ENCODE measurements around the gene RXRG.
A peak's percentile ranks its signal among the peaks of the same experiment; 100 is the strongest.

RXRG gene

DNA sequence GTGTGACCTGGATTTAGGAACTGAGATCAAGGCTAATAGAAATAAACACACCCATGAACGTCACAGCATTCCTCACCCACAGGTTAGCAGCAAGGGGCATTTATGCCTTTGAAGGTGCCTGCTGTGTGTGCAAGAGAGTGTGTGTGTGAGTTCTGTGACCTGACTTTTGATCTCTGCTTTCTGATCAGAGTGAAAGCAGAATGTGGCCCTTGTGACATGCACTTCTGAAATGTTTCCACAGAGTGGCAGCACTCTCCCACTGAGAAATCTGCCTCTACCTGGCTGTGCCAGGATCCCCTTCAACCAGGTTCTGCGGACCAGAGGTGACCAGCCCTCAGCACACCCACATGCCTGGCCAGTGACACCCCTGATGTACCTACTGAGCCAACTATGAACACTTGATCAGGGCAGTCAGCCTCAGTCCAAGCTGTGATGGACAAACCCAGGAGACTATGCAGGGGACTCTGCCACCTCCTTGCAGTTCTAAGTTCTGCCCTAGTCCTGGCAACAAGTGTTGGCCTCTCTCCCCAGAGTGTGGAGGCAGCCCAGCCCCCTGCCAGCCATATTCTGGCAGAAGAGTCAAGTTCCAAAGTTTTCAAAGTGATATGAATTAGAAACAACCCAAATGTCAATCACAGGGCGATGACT, 41.0 kb downstream of the RXRG start:
- peak; percentile 91 for TF ChIP-seq CTCF (IDR thresholded peaks at IDR 0.05; ENCODE audit: insufficient read depth, missing control alignments)
- peak; percentile 68 for FAIRE-seq
- no peak for DNase-seq (ENCODE audit: insufficient read length, low spot score)

- no peak for TF ChIP-seq CTCF (IDR thresholded peaks at IDR 0.05; ENCODE audit: insufficient read depth, missing control alignments)
- DNase-seq (ENCODE audit: insufficient read length, low spot score) (no peak), FAIRE-seq (no peak)
Observed at GRCh38 chr1:165402517-165403111, 42.3 kb downstream of the RXRG start.

DNA sequence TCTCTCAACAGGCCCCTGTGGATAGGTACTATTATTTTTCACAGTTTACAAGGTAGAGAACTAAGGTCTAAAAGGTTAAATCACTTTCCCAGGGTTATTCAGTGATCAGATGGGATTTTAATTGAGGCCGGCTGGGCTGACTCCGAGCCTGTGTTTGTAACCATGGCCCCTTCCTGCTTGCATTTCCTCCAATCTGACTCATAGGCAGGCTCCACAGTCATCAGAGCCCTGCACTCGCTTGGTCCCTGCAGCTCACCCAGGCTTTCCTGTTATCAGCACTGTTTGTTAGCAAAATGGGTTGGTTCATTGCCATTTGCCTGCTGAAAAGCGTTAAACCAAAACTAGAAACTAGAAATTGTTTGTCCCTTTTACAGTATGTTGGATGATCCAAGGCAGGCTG, 47.0 kb downstream of the RXRG start:
- FAIRE-seq = no peak
- no peak for TF ChIP-seq CTCF (IDR thresholded peaks at IDR 0.05; ENCODE audit: insufficient read depth, missing control alignments)
- no peak for DNase-seq (ENCODE audit: insufficient read length, low spot score)

DNA sequence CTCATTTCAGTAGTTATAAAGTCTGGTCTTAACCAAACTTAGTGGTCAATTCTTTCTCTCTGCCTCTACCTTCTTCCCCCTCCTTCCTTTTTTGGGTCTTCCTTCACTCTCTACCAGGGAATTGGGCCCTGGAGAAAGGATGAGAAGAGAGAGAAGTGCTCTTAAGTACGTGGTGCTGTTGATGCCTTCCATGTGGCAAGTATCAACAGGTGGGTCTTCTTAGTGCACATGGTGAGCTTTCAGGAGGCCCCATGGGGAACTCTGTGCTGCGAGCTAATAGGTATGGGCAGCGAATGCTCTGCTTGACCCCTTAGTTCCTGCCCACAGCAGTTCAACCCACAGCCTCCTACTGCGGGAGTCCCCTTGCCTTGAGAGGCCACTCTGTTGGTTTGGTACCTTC, 49.0 kb downstream of the RXRG start:
- no peak for TF ChIP-seq CTCF (IDR thresholded peaks at IDR 0.05; ENCODE audit: insufficient read depth, missing control alignments)
- FAIRE-seq (no peak), DNase-seq (ENCODE audit: insufficient read length, low spot score) (no peak)

- TF ChIP-seq CTCF (IDR thresholded peaks at IDR 0.05; ENCODE audit: insufficient read depth, missing control alignments) = no peak
- FAIRE-seq (no peak), DNase-seq (ENCODE audit: insufficient read length, low spot score) (no peak)
Observed at GRCh38 chr1:165395478-165395877, 49.4 kb downstream of the RXRG start.

DNA sequence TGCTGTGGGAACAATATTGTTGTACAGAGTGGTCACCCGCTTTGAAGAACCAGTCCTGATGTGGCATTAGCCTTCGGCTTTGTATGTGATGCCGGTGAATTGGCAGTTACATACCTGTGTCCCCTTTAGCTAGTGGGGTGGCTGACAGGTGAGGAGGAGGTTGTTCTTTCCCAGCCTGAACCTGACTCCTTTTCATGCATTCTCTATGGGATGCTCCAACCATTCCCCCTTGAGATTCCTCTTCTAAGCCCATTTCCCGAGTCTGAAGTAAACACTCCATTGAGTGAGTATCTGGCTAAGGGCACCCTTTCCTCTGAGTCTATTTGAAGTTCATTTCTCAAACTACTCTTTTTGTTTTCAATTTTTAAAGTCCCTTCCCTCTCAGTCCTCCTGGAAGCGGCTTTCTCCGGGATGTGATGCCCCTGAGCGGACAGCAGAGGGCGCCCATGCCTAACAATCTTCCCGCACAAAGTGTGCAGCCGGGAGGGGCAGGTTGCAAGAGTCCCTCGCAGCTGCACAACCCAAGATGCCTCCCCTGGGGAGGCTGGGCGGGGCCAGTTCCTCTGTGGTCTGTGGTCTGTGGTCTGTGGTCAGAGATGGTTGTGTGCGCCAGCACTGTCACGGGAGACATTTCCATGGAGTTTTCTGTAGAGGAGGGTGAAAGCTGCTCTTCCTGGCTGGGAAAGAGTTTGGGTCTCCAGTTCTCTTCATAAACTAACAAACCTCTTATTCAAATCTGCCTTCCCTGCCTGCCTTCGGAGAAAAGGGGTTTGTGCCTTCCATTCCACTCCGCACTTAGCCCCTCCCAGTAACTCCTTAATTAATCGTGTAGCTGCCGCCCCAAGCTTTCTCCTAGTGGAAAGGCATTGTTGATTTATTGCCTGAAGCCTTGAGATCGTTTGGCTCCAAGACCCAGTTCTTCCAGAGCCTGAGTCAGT, 52.0 kb downstream of the RXRG start:
- peak; percentile 85 for DNase-seq (ENCODE audit: insufficient read length, low spot score)
- peak; percentile 99 for TF ChIP-seq CTCF (IDR thresholded peaks at IDR 0.05; ENCODE audit: insufficient read depth, missing control alignments)
- peak; percentile 91 for FAIRE-seq

Data from D721Med (cell line).